Measurements from ENCODE around the gene WASHC3.
"Not testable (repeated sequence)": the region's sequence is repeated elsewhere in the genome, so short reads cannot be mapped to it uniquely, and the experiment has no call there.

The WASHC3 gene

GRCh38 chr12:102050660-102051430 lies 10.9 kb downstream of the WASHC3 start:
- no peak for DNase-seq

- DNase-seq, result no peak
Measured at GRCh38 chr12:102043928-102044327, 17.9 kb downstream of the WASHC3 start.

DNA sequence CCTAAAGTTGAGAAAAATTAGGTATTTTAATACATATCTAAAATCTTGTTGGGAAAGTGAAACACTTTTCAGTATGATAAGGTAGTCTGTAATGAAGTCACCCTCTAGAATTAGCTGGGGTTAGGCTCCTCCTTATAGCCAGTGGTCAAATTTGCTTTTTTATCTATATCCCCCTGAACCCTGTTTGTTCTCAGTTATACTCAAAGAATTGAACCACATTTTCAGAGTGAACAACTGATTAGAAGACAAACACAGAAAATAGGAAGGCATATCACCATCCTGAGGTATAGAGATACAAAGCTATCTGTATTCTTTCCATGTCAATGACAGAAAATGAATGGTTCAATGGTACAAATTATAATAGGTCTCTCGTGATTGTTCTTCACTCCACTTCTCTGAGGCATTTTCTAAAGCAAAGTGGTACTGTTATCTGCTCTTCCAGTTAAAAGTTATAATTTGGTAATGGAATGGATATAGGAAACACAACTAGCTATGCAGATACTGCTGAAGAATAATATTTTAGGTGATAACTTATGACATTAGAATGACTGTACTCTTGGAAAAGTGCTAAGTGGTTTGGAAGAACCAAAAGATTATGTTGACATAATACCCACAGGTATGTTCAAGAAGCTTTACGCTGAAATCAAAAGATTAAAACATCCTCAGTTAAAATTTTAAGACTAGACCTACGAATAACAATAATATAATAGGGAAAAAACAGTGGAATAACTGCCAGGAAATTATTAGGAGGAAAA lies 27.6 kb downstream of the WASHC3 start:
- no peak for DNase-seq

DNA sequence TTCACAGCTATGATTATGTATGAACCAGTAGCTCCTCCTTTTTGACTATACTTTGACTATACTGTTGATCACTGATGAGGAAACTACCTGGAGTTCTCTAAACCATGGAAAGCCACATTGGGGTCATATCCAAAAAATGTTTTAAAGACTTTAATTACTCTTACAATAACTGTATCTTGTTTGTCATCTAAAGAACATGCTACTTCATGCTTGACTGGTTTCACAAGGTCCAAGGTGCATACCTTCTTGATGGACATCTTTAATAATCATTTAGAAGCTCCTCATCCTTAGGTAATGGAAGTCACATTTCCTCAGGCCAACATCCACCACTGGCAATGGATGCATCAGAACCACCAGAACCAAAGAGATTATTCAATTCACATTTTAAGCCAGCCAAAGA lies 29.9 kb downstream of the WASHC3 start:
- no peak for DNase-seq

DNA sequence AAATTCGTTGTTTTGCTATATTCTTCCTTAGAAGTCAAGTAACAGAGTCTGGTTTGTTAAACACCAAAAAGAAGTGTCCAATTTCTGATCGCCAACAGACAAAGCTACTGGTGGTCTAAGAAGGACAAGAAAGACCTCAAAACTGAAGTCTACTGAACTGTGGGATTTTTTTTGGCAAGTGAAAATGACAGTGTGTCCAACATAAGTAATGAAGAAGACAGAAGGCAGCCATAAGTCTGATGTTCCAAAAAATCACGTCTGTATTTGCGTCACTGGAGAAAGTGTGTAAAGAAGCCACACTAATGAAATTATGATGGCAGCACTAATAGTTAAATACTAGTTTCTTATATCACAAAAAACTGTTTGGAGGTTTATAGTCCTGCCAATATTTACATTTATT lies 32.6 kb downstream of the WASHC3 start:
- DNase-seq, result no peak

- DNase-seq, result no peak
Measured at GRCh38 chr12:102026728-102027127, 35.1 kb downstream of the WASHC3 start.

DNA sequence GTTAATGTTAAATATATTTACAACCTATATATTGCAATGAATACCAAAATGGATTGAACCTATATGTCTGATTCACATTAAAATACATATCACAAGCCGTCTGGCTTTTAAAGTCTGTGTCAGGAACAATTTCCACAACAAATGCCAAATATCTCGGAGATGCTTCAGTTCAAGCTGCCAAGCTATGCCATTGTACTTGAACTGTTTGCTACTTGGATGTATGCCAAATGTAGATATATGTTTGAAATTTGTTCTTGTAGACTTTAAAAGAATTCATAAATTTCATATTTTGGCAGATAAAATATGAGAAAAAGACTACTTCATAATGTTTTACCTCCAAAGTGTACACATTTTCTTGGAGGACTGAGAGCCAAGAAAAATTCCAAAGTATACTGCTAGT lies 37.0 kb downstream of the WASHC3 start:
- DNase-seq, result no peak

- DNase-seq, result no peak
Measured at GRCh38 chr12:102023343-102023930, 38.4 kb downstream of the WASHC3 start.

DNA sequence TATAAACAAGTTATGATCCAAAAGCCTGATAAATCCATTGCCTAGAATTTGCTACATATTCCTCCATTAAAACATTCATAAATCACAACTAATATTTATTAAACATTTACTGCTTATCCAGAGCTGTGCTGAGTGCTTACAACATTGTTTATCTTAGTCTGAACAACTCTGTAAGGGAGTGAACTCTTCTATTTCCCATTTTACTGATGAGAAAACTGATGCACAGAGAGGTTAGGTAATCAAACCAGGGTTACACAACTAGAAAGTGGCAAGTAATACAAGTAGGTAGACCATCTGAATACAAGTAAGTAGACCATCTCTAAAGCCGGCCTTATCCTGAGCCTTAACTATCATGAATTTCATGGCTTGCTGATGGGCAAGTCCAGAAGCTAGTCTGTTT lies 39.5 kb downstream of the WASHC3 start:
- no peak for DNase-seq

- no peak for DNase-seq
Measured at GRCh38 chr12:102021540-102022246, 40.1 kb downstream of the WASHC3 start.

GRCh38 chr12:102018607-102019006 lies 43.2 kb downstream of the WASHC3 start:
- DNase-seq, result not testable (repeated sequence)

DNA sequence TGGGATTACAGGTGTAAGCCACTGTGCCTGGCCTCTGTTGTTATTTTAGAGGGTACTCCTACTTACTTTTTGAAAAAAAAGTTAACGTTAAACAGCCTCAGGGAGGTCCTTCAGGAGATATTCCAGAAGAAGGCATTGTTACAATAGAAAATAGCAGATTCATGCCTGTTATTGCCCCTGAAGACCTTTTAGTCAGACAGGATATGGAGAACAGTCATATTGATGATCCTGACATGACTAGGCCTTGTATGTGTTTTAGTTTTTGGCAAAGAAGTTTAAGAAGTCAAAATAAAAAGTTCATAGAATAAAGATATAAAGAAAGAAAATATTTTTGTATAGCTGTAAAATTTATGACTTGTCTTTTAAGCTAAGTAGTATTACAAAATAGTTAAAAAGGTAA lies 45.3 kb downstream of the WASHC3 start:
- DNase-seq, result no peak

- DNase-seq, result no peak
Measured at GRCh38 chr12:102010265-102010994, 51.4 kb downstream of the WASHC3 start.

DNA sequence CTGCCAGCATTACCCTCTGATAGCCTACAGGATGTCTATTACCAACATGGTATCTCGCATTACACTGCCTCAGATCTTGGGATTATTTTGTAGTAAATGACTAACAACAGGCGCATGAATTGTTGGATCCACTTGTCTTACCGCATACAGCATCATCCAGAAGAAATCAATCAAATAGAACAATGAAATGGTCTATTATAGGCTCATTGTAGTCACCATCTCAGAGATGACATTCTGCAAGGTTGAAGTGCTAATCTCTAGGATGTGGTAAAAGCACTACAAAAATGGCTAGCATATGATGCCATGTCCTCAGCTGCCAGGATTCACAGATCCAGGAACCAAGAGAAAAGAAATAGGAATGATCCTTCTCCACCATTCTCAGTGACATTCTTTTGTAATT lies 52.0 kb downstream of the WASHC3 start:
- DNase-seq, result no peak

- no peak for DNase-seq
Measured at GRCh38 chr12:102008615-102009126, 53.1 kb downstream of the WASHC3 start.

- DNase-seq, result no peak
Measured at GRCh38 chr12:102005256-102005655, 56.5 kb downstream of the WASHC3 start.

GRCh38 chr12:101997102-101997501 lies 64.7 kb downstream of the WASHC3 start:
- no peak for DNase-seq

DNA sequence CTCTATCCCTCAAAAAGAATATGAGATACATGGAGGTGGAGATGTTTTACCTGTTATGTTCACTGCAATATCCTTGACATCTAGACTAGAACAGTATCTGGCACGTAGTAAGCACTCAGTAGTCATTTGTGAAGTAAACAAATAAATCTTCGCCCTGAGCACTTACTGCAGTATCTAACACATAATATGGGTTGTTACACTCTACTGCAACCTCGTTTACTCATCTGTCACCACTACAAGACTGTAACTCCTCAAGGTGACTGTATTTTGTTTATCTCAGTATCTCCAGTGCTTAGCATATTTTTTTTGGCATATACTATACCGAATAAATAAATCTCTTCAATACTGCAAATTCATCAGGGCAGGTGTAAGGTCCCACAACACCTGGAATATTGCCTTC lies 66.1 kb downstream of the WASHC3 start:
- no peak for DNase-seq

- no peak for DNase-seq
Measured at GRCh38 chr12:101992091-101992490, 69.7 kb downstream of the WASHC3 start.

GRCh38 chr12:101982307-101982706 lies 79.5 kb downstream of the WASHC3 start:
- DNase-seq, result no peak

GRCh38 chr12:101981868-101982267 lies 79.9 kb downstream of the WASHC3 start:
- DNase-seq, result no peak

GRCh38 chr12:101968770-101969169 lies 93.0 kb downstream of the WASHC3 start:
- DNase-seq, result no peak

Data from stimulated activated CD4-positive, alpha-beta T cell treated with anti-CD3 and anti-CD28 coated beads, Interleukin-4, amount 100 ng/mL, for 24 hours (primary cell).